Keratinocyte (primary cell): Measurements from ENCODE around the gene KASH5. TPM values are rescaled to one million over a fixed set of nuclear protein-coding genes. Genes with fewer than 3 reads are reported as not detected.

ENCODE experiments used
- DNase-seq: peaks from one replicate; pipeline ENCODE4 v3.0.0-alpha.2; 2011; ENCODE audit warnings: low read depth, missing footprints, low spot score
- FAIRE-seq: peaks from 2 replicates; lab custom pipeline; 2011; peaks lifted over from hg19 to GRCh38; lab: Jason Lieb, UNC
- H2AFZ ChIP-seq: 2 replicates; pipeline ENCODE4 v1.6.0; 2012; ENCODE audit warnings: low read length, control low read depth, inconsistent platforms; ENCODE audit not compliant: control insufficient read depth
- H3K27ac ChIP-seq: 2 replicates; pipeline ENCODE4 v1.5.1; 2011; ENCODE audit warnings: low read length; ENCODE audit not compliant: control insufficient read depth, insufficient read depth
- H3K27me3 ChIP-seq: 3 replicates; pipeline ENCODE4 v1.6.0; 2011; ENCODE audit warnings: low read length; ENCODE audit not compliant: control insufficient read depth, insufficient read depth; ENCODE audit errors: extremely low read depth
- H3K36me3 ChIP-seq, 2 experiments: 2 replicates in 1 of 2; 3 replicates in 1 of 2; pipeline ENCODE4 v1.5.1; 2011; ENCODE audit warnings: low read length in 2 of 2, mild to moderate bottlenecking in 1 of 2; ENCODE audit not compliant: control insufficient read depth in 2 of 2, insufficient read depth in 2 of 2; ENCODE audit errors: extremely low read depth in 1 of 2
- H3K4me1 ChIP-seq: 3 replicates; pipeline ENCODE4 v1.5.1; 2011; ENCODE audit warnings: low read length; ENCODE audit not compliant: control insufficient read depth, insufficient read depth; ENCODE audit errors: extremely low read depth
- H3K4me2 ChIP-seq: 3 replicates; pipeline ENCODE4 v1.6.0; 2011; ENCODE audit warnings: low read depth, low read length; ENCODE audit not compliant: control insufficient read depth, insufficient read depth; ENCODE audit errors: extremely low read depth
- H3K4me3 ChIP-seq, 3 experiments: fragments of 200-600 bp in 1 of 3; sonication (generic) in 1 of 3; 2 replicates in 2 of 3; 3 replicates in 1 of 3; pipeline ENCODE4 v1.5.1; 2011 to 2016; ENCODE audit warnings: low read length in 3 of 3, mild to moderate bottlenecking in 3 of 3, control low read depth in 2 of 3, inconsistent platforms in 1 of 3, low read depth in 1 of 3, mixed read lengths in 1 of 3, mixed run types in 1 of 3, moderate library complexity in 1 of 3; ENCODE audit not compliant: control insufficient read depth in 2 of 3, insufficient read depth in 2 of 3; ENCODE audit errors: extremely low read depth in 1 of 3
- H3K79me2 ChIP-seq: 2 replicates; pipeline ENCODE4 v1.6.0; 2012; ENCODE audit warnings: low read length; ENCODE audit not compliant: control insufficient read depth, insufficient read depth
- H3K9ac ChIP-seq: 3 replicates; pipeline ENCODE4 v1.6.0; 2011; ENCODE audit warnings: low read length; ENCODE audit not compliant: control insufficient read depth, insufficient read depth; ENCODE audit errors: extremely low read depth
- H3K9me1 ChIP-seq: 3 replicates; pipeline ENCODE4 v1.6.0; 2011; ENCODE audit warnings: low read length; ENCODE audit not compliant: control insufficient read depth, insufficient read depth; ENCODE audit errors: extremely low read depth
- H3K9me3 ChIP-seq: 2 replicates; pipeline ENCODE4 v1.5.1; 2012; ENCODE audit warnings: low read depth, low read length; ENCODE audit not compliant: control insufficient read depth
- H4K20me1 ChIP-seq: 3 replicates; pipeline ENCODE4 v1.6.0; 2011; ENCODE audit warnings: low read length; ENCODE audit not compliant: control insufficient read depth, insufficient read depth; ENCODE audit errors: extremely low read depth
- EZH2 ChIP-seq: IDR thresholded peaks from one replicate; pipeline ENCODE4 v1.6.1; 2012; ENCODE audit warnings: inconsistent platforms, mild to moderate bottlenecking, low read length, moderate library complexity
- dilution Hi-C: fragments of 300-500 bp; cut with MboI; formaldehyde crosslinking; loops from one replicate; pipeline ENCODE4 v1.7.0; 2020; ENCODE audit warnings: low sequenced_read_pairs; ENCODE audit not compliant: extremely low pct_ligation_motif_present
- polyA plus RNA-seq, 5 experiments: library from polyadenylated mRNA; depleted of rRNA in 3 of 5; stranded (reverse) in 3 of 5; stranded (forward) in 1 of 5; unstranded in 1 of 5; fragments of >200 nt; gene quantifications; 1 replicate in 1 of 5; 2 replicates in 3 of 5; 3 replicates in 1 of 5; pipeline versions ENCODE4 v1.2.1 to v1.2.3, GENCODE V29; 2011 to 2012; ENCODE audit warnings: missing spikeins in 2 of 5, low read depth in 1 of 5, low replicate concordance in 1 of 5
- TF ChIP-seq, protein P1 (sequence below), 3 experiments: IDR thresholded peaks in 1 of 3; conservative IDR thresholded peaks in 1 of 3; optimal IDR thresholded peaks in 1 of 3; 2 replicates in 2 of 3; 3 replicates in 1 of 3; pipeline versions ENCODE3 to v1.5.1; 2011; ENCODE audit warnings: low read length in 3 of 3, mild to moderate bottlenecking in 3 of 3, moderate library complexity in 2 of 3, control low read depth in 1 of 3, inconsistent platforms in 1 of 3; ENCODE audit not compliant: insufficient read depth in 2 of 3; ENCODE audit errors: extremely low read depth in 1 of 3

Gene KASH5
- polyA plus RNA-seq, 1 donor (not counting 4 experiments of a cell fraction or from before 2014, with no cell fraction given): not detected

DNA sequence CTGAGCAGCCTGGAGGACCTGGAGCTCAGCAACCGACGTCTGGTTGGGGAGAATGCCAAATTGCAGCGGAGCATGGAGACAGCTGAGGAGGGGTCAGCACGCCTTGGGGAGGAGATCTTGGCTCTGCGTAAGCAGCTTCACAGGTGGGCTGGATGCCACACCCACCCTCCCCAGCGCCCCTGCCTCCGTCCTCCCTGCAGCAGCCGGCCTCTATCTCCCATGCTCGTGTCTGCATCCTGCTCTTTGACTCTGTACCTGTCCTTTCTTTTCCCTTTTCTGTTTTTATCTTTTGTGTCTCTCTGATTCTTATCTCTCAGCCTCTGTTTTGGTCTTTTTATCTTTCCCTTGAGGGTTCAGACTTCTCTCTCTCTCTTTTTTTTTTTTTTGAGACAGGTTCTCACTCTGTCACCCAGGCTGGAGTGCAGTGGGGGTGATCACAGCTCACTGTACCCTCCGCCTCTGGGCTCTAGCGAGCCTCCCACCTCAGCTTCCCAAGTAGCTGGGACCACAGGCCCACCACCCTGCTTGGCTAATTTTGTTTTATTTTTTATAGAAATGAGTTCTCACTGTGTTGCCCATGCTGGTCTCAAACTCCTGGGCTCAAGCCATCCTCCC is 10.1 kb downstream of the KASH5 start:
- H3K36me3 ChIP-seq: no peaks in the 10 kb centered on the region
- peaks cover 10% of the 10 kb centered on the region for H3K27me3 ChIP-seq
- H3K9me1 ChIP-seq: no peaks in the 10 kb centered on the region
- TF ChIP-seq, protein P1, sequence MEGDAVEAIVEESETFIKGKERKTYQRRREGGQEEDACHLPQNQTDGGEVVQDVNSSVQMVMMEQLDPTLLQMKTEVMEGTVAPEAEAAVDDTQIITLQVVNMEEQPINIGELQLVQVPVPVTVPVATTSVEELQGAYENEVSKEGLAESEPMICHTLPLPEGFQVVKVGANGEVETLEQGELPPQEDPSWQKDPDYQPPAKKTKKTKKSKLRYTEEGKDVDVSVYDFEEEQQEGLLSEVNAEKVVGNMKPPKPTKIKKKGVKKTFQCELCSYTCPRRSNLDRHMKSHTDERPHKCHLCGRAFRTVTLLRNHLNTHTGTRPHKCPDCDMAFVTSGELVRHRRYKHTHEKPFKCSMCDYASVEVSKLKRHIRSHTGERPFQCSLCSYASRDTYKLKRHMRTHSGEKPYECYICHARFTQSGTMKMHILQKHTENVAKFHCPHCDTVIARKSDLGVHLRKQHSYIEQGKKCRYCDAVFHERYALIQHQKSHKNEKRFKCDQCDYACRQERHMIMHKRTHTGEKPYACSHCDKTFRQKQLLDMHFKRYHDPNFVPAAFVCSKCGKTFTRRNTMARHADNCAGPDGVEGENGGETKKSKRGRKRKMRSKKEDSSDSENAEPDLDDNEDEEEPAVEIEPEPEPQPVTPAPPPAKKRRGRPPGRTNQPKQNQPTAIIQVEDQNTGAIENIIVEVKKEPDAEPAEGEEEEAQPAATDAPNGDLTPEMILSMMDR (optimal IDR thresholded peaks at IDR 0.05 in 1 of 3, IDR thresholded peaks at IDR 0.05 in 1 of 3, conservative IDR thresholded peaks at IDR 0.05 in 1 of 3; ENCODE audit: extremely low read depth in 1 of 3, insufficient read depth in 2 of 3, low read length in 3 of 3): no peak
- TF ChIP-seq EZH2: no peak
- no peak overlapping the region for H3K27ac ChIP-seq
- FAIRE-seq (no peak), DNase-seq (no peak)
- no peaks in the 10 kb centered on the region for H4K20me1 ChIP-seq
- H3K9ac ChIP-seq: no peak overlapping the region
- peaks cover 3% of the 10 kb centered on the region for H3K4me1 ChIP-seq
- no peaks in the 10 kb centered on the region for H3K9me3 ChIP-seq
- no peaks in the 10 kb centered on the region for H3K79me2 ChIP-seq
- no peak overlapping the region for H2AFZ ChIP-seq
- dilution Hi-C loops: no loop called here
- no peak overlapping the region for H3K4me2 ChIP-seq
- H3K4me3 ChIP-seq: no peak overlapping the region

DNA sequence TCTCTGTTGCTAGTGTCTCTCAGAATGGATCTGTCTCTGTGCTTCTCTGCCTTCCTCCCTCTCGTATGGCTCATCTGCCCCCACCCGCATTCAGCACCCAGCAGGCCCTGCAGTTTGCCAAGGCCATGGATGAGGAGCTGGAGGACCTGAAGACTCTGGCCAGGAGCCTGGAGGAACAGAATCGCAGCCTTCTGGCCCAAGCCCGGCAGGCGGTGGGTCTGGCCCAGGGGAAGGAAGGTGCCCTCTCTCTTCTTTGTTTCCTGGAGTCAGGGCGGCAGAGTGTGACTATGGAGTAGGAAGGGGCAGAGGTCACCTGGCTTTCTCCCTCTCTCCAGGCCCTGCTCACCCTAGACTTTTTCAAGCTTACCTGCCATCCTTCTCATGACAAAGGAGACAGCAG is 10.9 kb downstream of the KASH5 start:
- H3K4me3 ChIP-seq: no peak overlapping the region
- no peaks in the 10 kb centered on the region for H3K36me3 ChIP-seq
- peaks cover 10% of the 10 kb centered on the region for H3K27me3 ChIP-seq
- H3K9ac ChIP-seq: no peak overlapping the region
- H3K27ac ChIP-seq: no peak overlapping the region
- dilution Hi-C loops: no loop called here
- H3K9me1 ChIP-seq: no peaks in the 10 kb centered on the region
- DNase-seq: no peak
- H2AFZ ChIP-seq: no peak overlapping the region
- no peak overlapping the region for H3K4me2 ChIP-seq
- FAIRE-seq: no peak
- H3K9me3 ChIP-seq: no peaks in the 10 kb centered on the region
- TF ChIP-seq EZH2: no peak
- TF ChIP-seq, protein P1 (optimal IDR thresholded peaks at IDR 0.05 in 1 of 3, IDR thresholded peaks at IDR 0.05 in 1 of 3, conservative IDR thresholded peaks at IDR 0.05 in 1 of 3; ENCODE audit: extremely low read depth in 1 of 3, insufficient read depth in 2 of 3, low read length in 3 of 3): no peak
- no peaks in the 10 kb centered on the region for H3K79me2 ChIP-seq
- H3K4me1 ChIP-seq: peaks cover 3% of the 10 kb centered on the region
- H4K20me1 ChIP-seq: no peaks in the 10 kb centered on the region
